Renal pelvis (tissue), 4 donors: ENCODE results near the gene DNAAF9. TPM values are rescaled to one million over a fixed set of nuclear protein-coding genes. Genes with fewer than 3 reads are reported as not detected.

Source experiments
- DNase-seq: peaks from one replicate; pipeline ENCODE4 v3.0.0-alpha.2; 2013
- polyA plus RNA-seq, 3 donors: library from polyadenylated mRNA; unstranded; fragments of 120-200 nt; gene quantifications; one replicate each; pipeline ENCODE4 v1.2.1, GENCODE V29; 2013; ENCODE audit not compliant: insufficient read length in 3 of 3

Gene DNAAF9
- polyA plus RNA-seq, 3 donors, result 24.9 to 38.2 (median 35.4) TPM

DNA sequence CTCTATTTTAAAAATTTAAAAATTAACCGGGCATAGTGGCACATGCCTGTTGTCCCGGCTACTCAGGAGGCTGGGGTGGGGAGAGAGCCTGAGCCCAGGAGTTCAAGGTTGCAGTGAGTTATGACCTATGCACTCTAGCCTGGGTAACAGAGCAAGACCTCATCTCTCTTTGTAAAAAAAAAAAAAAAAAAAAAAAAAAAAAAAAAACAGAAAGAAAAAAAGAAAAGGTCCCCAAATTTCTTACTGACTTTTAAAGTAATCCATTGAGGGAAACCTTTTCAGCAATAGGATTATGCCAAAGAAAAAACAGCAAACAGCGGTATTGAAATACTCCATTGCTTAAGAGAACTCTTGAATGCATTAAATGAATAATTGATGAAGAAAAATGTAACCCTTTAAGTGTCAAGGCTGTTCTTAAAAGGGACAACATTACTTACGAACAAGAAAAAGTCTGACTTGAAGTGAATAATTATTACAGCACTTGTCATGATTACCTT lies 6.0 kb upstream of the DNAAF9 start:
- DNase-seq, result no peak

DNA sequence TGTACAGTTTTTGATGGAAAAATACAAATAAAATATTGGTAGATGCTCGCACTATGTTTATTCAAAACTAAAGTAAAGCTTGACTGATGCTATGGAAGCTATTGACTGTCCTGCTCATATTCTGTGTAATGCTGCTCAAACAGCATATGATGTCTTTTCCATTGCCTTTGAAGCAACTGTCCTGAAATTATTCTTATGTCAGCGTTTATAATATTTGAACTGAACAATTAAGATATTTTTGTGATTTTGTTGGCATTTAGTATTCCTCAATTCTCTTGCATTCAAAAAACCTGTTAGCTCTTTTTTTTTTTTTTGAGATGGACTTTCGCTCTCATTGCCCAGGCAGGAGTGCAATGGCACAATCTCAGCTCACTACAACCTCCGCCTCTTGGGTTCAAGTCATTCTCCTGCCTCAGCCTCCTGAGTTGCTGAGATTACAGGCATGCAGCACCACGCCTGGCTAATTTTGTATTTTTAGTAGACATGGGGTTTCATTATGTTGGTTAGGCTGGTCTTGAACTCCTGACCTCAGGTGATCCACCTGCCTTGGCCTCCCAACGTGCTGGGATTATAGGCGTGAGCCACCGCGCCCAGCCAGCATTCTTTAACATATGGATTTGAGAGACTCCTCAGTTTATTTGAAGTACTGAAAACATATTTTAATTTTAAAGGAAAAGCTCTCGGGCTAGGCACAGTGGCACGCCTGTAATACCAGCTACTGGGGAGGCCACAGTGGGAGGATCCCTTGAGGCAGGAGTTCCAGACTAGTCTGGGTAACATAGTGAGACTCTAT lies 5.3 kb upstream of the DNAAF9 start:
- DNase-seq, result no peak

DNA sequence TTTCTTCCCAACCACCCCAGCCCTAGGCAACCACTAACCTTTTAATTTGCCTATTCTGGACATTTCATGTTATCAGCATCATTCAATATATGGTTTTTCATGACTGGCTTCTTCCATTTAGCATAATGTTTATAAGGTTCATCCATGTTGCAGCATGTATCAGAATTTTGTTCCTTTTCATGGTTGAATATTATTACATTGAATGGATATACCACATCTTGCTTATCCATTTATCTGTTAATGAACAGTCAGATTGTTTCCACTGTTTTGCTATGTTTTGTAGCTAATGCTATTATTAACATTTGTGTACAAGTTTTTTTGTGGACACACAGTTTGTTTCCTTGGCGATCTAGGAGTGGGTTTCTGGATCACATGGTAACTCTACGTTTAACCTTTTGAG lies 3.0 kb upstream of the DNAAF9 start:
- DNase-seq, result no peak

- DNase-seq, result no peak
Observed at GRCh38 chr20:3409417-3409816, 1.9 kb upstream of the DNAAF9 start.

DNA sequence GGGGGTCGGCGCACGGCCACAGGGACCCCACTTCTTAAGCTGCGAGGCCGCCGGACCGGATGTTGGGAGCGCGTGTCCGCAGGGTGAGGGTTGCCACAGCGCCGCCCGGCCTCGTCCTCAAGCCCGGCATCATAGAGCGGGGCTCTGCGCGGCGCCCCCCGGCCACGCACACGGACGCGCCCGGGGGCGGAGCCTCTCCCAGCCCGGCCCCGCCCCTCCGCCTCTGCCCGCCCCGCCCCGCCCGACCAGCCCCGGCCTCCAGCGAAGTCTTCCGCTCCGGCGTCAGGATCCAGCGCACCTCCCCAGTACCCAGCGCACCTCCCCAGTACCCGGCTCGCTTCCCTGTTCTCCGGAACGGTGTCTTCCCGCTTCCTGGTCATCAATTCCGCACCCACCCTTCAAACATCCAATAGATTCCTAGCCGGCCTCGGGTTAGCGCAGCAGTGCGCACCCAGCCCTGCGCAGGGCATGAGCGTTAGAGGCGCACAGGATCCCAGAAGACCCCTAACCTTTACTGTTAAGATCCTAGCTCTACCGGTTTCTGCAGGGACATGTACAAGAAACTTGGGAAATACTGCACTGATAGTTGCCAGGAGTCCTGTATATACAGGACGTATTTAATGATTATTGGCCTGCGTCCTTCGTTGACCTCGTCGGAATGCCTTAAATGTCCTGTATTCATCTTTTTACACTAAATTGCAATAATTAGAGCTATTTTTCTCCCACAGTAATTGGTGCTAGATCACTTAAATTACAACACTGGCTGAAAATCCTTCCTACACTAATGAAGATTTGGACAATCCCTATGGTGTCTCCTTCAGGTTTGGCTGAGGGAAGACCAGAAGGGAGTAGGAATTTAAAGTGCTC lies 535 bp upstream of the DNAAF9 start:
- peak; percentile 72 for DNase-seq

- peak; percentile 48 for DNase-seq
Observed at GRCh38 chr20:3406481-3407039, 909 bp downstream of the DNAAF9 start.

DNA sequence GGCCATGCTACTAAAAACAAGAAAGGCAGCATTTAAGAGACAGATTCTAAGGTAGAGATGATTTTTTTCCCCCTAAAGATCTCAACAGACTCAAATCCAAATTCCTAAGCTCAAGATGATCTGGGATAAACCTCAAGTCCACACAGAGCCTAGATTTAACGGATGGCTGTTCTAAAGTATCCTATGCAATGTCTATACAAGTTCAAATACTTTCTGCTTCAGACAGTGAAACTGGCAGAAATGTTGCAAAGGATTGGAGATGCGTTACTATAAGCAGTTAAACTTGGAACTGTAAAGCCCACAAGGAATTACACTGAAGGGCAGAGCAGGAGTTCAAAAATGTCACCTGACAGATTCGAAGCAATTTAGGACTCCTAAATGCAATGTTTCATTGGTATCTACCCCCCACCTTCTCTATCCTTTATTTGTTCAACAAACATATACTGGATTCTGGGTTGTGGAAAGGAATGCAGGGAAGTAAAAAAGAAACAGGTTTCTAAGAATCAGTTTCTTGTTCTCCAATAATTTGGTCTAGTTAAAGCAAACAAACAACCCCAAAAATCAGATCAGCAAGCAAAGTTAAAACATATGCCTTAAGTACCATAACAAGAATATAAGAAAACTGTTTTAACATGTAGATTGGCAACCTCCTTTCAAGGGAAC lies 1.6 kb downstream of the DNAAF9 start:
- DNase-seq, result no peak

- DNase-seq, result no peak
Observed at GRCh38 chr20:3405139-3405538, 2.3 kb downstream of the DNAAF9 start.

GRCh38 chr20:3404402-3404801 lies 3.1 kb downstream of the DNAAF9 start:
- no peak for DNase-seq

GRCh38 chr20:3403741-3404140 lies 3.7 kb downstream of the DNAAF9 start:
- no peak for DNase-seq

DNA sequence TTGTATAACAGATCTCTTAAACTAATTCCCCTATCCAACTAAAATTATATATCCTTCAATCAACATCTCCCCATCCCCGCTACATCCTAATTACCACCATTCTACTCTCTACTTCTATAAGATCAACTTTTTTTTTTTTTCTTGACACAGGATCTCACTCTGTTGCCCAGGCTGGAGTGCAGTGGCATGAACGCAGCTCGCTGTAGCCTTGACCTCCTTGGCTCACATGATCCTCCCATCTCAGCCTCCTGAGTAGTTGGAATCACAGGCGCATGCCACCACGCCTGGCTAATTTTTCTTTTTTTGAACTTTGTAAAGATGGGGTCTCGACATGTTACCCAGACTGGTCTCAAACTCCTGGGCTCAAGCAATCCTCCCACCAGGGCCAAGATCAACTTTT lies 5.0 kb downstream of the DNAAF9 start:
- DNase-seq, result no peak

- DNase-seq, result no peak
Observed at GRCh38 chr20:3400260-3401155, 7.0 kb downstream of the DNAAF9 start.

DNA sequence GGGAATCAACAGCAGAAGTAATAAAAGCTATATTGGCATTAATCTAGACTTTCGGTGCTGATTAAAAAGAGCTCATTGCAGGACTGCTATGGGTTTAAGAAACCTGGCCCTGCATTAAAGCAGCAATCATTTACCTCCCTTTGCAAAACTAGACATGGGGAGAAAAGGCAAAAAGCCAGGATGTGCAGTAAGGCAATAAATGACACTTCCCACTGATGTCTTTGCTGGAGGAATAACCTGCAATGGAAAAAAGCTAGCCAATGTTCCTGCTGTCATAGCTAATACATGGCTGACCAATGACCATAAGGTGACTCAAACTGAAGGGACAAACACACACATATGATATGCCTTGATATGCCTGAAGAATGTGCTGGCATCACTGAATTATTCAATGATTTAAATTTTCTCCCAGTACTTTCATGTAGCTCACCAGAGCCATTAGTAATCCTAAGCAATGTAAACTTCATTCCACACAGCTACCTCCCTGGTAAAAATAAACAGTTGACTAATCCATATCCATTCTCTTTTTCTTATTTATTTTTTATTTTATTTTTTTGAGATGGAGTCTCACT lies 8.7 kb downstream of the DNAAF9 start:
- DNase-seq, result no peak

DNA sequence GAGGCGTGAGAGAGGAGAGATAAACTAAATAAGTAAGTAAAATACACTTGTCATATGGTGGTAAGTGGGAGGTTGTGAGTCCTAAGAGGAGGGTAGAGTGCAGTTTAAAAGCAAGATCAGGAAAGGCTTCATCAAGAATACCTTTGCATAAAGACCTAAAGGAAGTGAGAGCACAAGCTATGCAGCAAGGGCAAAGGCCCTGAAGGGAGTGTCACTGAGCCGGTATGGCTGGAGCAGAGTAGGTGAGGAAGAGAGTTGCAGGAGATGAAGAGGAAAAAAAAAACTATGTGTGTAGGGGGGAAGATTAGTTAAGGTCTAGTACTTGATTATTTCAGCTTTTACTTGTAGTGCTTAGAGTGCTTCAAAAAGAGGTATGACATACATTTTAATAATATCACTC lies 11.0 kb downstream of the DNAAF9 start:
- no peak for DNase-seq

- no peak for DNase-seq
Observed at GRCh38 chr20:3392756-3393155, 14.7 kb downstream of the DNAAF9 start.

GRCh38 chr20:3390759-3391425 lies 16.6 kb downstream of the DNAAF9 start:
- DNase-seq, result peak; percentile 48

DNA sequence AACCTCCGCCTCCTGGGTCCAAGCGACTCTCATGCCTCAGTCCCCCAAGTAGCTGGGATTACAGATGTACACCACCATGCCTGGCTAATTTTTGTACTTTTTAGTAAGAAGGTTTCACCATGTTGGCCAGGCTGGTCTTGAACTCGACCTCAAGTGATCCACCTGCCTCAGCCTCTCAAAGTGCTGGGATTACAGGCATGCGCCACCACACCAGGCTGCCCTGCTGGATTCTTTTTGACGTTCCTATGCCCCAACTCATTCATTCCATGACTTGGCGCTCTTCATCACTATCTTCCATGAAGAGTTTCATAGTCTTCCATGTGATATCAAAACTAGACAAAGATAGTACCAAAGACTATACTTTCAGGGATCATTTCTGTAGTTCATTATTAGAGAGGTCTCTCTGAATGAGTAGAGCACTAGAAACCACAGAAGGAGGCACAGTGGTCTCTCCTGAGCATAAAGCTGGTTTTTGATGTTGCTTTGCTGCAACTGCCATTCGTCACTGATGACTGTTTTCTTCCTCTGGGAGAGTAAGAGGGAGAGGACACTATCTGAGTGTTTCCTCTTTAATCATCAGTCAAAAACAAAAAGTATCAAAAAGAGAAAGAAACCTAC lies 23.5 kb downstream of the DNAAF9 start:
- DNase-seq, result no peak

DNA sequence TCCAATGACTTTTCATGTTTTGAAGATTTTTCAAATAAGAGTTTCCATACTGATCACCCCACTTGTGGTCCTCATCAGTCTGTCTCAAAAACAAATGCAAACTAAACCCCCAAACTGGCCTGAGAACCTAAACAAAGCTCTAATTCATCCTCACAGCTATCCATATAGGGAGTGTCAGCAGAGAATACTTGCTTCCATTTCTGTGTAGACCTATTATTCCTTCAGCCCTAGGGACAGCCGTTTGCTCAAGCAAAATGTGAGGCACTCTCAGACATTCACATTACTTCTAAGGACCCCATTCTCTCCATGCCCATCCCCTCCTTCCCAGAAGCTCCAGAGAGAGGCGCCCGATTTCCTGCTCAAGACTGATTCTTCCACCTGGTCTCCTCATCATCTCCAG lies 24.6 kb downstream of the DNAAF9 start:
- DNase-seq, result no peak

DNA sequence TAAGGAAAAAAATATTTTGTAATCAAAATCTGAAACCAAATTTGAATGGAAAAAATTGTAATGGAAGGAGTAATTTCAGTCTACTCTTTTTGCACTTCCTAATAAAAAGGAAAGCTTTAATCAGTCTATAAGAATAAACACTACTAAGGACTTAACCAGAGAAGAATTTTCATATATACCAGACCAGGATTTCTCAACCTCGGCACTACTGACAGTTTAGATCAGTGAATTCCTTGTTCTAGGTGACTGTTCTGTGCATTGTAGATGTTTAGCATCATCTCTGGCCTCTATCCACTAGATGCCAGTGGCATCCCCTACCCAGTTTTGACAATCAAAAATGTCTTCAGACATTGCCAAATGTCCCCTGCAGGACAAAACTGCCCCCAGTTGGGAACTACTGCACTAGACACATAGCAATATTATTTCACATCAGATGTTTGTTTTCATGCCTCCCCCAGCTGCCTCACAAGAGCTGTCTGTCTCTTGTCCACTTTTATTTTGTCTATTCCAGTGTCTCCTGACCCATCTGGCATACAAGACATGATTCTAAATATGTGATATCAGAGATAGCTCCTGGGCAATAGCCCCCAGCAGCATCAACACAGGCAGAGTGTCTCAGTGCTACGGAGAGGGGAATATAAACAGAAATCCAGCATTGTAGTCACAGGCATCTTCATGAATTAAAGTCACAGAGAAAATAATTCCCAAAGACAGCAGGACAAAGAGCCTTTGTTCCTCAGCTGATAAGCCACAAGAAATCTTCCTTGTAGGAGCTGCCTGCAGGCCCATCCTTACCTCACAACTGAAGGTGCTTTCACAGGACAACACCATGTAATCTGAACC lies 27.0 kb downstream of the DNAAF9 start:
- no peak for DNase-seq
